HG02763 (cell line): Measurements from ENCODE around the gene SAAL1.

Experiments
- ATAC-seq: cut with Tn5 transposase; IDR thresholded peaks from one replicate; pipeline ENCODE4 v1.9.1; 2021; ENCODE audit warnings: mild to moderate bottlenecking, moderate library complexity; ENCODE audit not compliant: unreplicated experiment

SAAL1 gene

GRCh38 chr11:18088366-18088765 is 17.5 kb downstream of the SAAL1 start:
- ATAC-seq: no peak

- no peak for ATAC-seq
These were observed 24.3 kb downstream of the SAAL1 start for GRCh38 chr11:18081551-18081950.

- no peak for ATAC-seq
These were observed 25.4 kb downstream of the SAAL1 start for GRCh38 chr11:18080451-18080850.

- no peak for ATAC-seq
These were observed 27.0 kb downstream of the SAAL1 start for GRCh38 chr11:18078909-18079308.

- no peak for ATAC-seq
These were observed 30.4 kb downstream of the SAAL1 start for GRCh38 chr11:18075444-18075843.

- no peak for ATAC-seq
These were observed 34.7 kb downstream of the SAAL1 start for GRCh38 chr11:18071098-18071705.

GRCh38 chr11:18067372-18067771 is 38.5 kb downstream of the SAAL1 start:
- ATAC-seq: no peak

- no peak for ATAC-seq
These were observed 39.3 kb downstream of the SAAL1 start for GRCh38 chr11:18066626-18067025.

GRCh38 chr11:18065572-18065971 is 40.3 kb downstream of the SAAL1 start:
- ATAC-seq: no peak

GRCh38 chr11:18064450-18065054 is 41.3 kb downstream of the SAAL1 start:
- no peak for ATAC-seq

- no peak for ATAC-seq
These were observed 41.9 kb downstream of the SAAL1 start for GRCh38 chr11:18063862-18064434.

GRCh38 chr11:18063125-18063524 is 42.8 kb downstream of the SAAL1 start:
- ATAC-seq: no peak

GRCh38 chr11:18061351-18061750 is 44.5 kb downstream of the SAAL1 start:
- no peak for ATAC-seq

- no peak for ATAC-seq
These were observed 49.2 kb downstream of the SAAL1 start for GRCh38 chr11:18056561-18057181.

GRCh38 chr11:18054511-18055103 is 51.3 kb downstream of the SAAL1 start:
- no peak for ATAC-seq

GRCh38 chr11:18050848-18051247 is 55.0 kb downstream of the SAAL1 start:
- ATAC-seq: no peak

GRCh38 chr11:18046116-18046777 is 59.6 kb downstream of the SAAL1 start, which contains the start of gene TPH1:
Gene TPH1 (minus strand): TSS chr11:18046269. CDS start chr11:18040762, 5,507 bp downstream.
- no peak for ATAC-seq

GRCh38 chr11:18036456-18036855 is 69.4 kb downstream of the SAAL1 start:
- ATAC-seq: no peak
